Measurements from ENCODE around the gene ARL16. TPM values are rescaled to one million over a fixed set of nuclear protein-coding genes. Genes with fewer than 3 reads are reported as not detected.

Gene ARL16
- polyA plus RNA-seq, 2 of the 4 experiments (the other 2 are of a cell fraction) = 45.2 to 53.6 TPM

GRCh38 chr17:81687770-81688541 lies 4.4 kb upstream of the ARL16 start (continued):
- TF ChIP-seq RCOR1 (IDR thresholded peaks at IDR 0.05; ENCODE audit: low read depth, low read length) (no peak), ATOH8 (CRISPR knock-in tag; IDR thresholded peaks at IDR 0.05; ENCODE audit: low read depth) (no peak)

- no peak for DNase-seq (ENCODE audit: low read depth in 1 of 2, low spot score in 1 of 2)
- FAIRE-seq = no peak
- no peaks in the 10 kb centered on the region for H3K9me3 ChIP-seq
- ATAC-seq = no peak
- H3K4me2 ChIP-seq = no peak overlapping the region
- POLR2A ChIA-PET = no interaction called here
- WGBS (ENCODE audit: missing lambda C conversion rate) = 94% methylated on average over 20 of the region's 20 CpGs
- TF ChIP-seq HDAC2 (IDR thresholded peaks at IDR 0.05) (no peak), E2F6 (IDR thresholded peaks at IDR 0.05; ENCODE audit: borderline replicate concordance, low read depth) (no peak), CHD4 (IDR thresholded peaks at IDR 0.05; ENCODE audit: borderline replicate concordance) (no peak), HOXB13 (CRISPR knock-in tag; IDR thresholded peaks at IDR 0.05; ENCODE audit: low read depth) (no peak), POLR2AphosphoS2 (conservative IDR thresholded peaks at IDR 0.05; ENCODE audit: low read length) (no peak), FOSL2 (IDR thresholded peaks at IDR 0.05) (no peak), FOSL2 (CRISPR knock-in tag; IDR thresholded peaks at IDR 0.05) (no peak), REST (IDR thresholded peaks at IDR 0.05) (no peak), EHF (CRISPR knock-in tag; IDR thresholded peaks at IDR 0.05) (no peak), HOXA7 (CRISPR knock-in tag; IDR thresholded peaks at IDR 0.05) (no peak), NPAS2 (CRISPR knock-in tag; IDR thresholded peaks at IDR 0.05; ENCODE audit: borderline replicate concordance) (no peak), CBX2 (IDR thresholded peaks at IDR 0.05; ENCODE audit: borderline replicate concordance, low read depth) (no peak)
- H3K27ac ChIP-seq = no peak overlapping the region
- CTCF ChIA-PET = interaction anchor here (1.2 to 1.5 kb wide), 4 partner anchors 10 to 167 kb away, joined by 3 to 6 read pairs (median 5); no protein-coding TSS in a partner anchor
- peaks cover 23% of the 10 kb centered on the region for H3K4me1 ChIP-seq
- H3K4me3 ChIP-seq = no peak overlapping the region
Observed at GRCh38 chr17:81686614-81687013, 3.0 kb upstream of the ARL16 start.

- Histone ChIP-seq H3K4me3 (peak overlapping the region; percentile 86), H3K27ac (peak overlapping the region; percentile 90 to 93; a peak in 5 of 6 replicates), H3K4me2 (peak overlapping the region; percentile 83), H3K4me1 (peaks cover 25% of the 10 kb centered on the region), H3K9me3 (no peaks in the 10 kb centered on the region)
- FAIRE-seq (no peak), ATAC-seq (peak in 1 of 2 experiments; percentile 2; a peak in 1 of 6 replicates), DNase-seq (ENCODE audit: low read depth in 1 of 2, low spot score in 1 of 2) (peak in 1 of 2 experiments; percentile 76)
- ChIA-PET CTCF (interaction anchor here (0.7 to 8.1 kb wide), 7 partner anchors 9 to 432 kb away, joined by 3 to 54 read pairs (median 4); partner anchors contain the start of gene MRPL12), POLR2A (interaction anchor here (3.8 kb wide), 1 partner anchor 17 kb away, joined by 42 read pairs; the partner anchor contains the start of gene MRPL12)
- no peak for TF ChIP-seq FOSL2 (IDR thresholded peaks at IDR 0.05)
- peak; percentile 35; the same call in 1 of the 2 replicates for TF ChIP-seq FOSL2 (CRISPR knock-in tag; IDR thresholded peaks at IDR 0.05)
- TF ChIP-seq HOXB5 (CRISPR knock-in tag; IDR thresholded peaks at IDR 0.05) = no peak
- no peak for TF ChIP-seq HES2 (IDR thresholded peaks at IDR 0.05)
- TF ChIP-seq EHF (CRISPR knock-in tag; IDR thresholded peaks at IDR 0.05) = no peak
- 39% methylated on average over 12 of the region's 12 CpGs for WGBS (ENCODE audit: missing lambda C conversion rate)
Observed at GRCh38 chr17:81685108-81685507, 1.5 kb upstream of the ARL16 start.
